PFSK-1 (cell line): ENCODE results near the gene TMC8.

Experiments used
- FOXP2 ChIP-seq: optimal IDR thresholded peaks from 2 replicates; pipeline ENCODE3; 2011; ENCODE audit warnings: borderline replicate concordance, control low read depth, inconsistent platforms; ENCODE audit not compliant: insufficient read depth; ENCODE audit errors: extremely low read length, extremely low read depth
- POLR2AphosphoS5 ChIP-seq: IDR thresholded peaks from 2 replicates; pipeline ENCODE4 v1.6.1; 2012; ENCODE audit warnings: low read depth, mild to moderate bottlenecking, control low read depth, low read length, moderate library complexity
- REST ChIP-seq, 2 experiments: IDR thresholded peaks; 2 replicates each; pipeline versions ENCODE4 v1.6.1 to v1.8.0; 2011 to 2012; ENCODE audit warnings: low read depth in 2 of 2, low read length in 2 of 2, control low read depth in 1 of 2, inconsistent platforms in 1 of 2, mild to moderate bottlenecking in 1 of 2, moderate library complexity in 1 of 2; ENCODE audit not compliant: insufficient read depth in 1 of 2
- SIN3A ChIP-seq: IDR thresholded peaks from 2 replicates; pipeline ENCODE4 v1.6.1; 2012; ENCODE audit warnings: mild to moderate bottlenecking, low read length, moderate library complexity, borderline replicate concordance; ENCODE audit not compliant: insufficient read depth
- TAF1 ChIP-seq: IDR thresholded peaks from 2 replicates; pipeline ENCODE4 v1.6.1; 2012; ENCODE audit warnings: low read length, control low read depth, borderline replicate concordance; ENCODE audit not compliant: insufficient read depth

The TMC8 gene

GRCh38 chr17:78159575-78160158, 29.1 kb downstream of the TMC8 start:
- TF ChIP-seq SIN3A (no peak), POLR2AphosphoS5 (no peak), REST (IDR thresholded peaks at IDR 0.05; ENCODE audit: insufficient read depth in 1 of 2, low read depth in 2 of 2, low read length in 2 of 2) (no peak), TAF1 (no peak), FOXP2 (no peak)

GRCh38 chr17:78163881-78164747, 33.5 kb downstream of the TMC8 start:
- TF ChIP-seq SIN3A: no peak
- TF ChIP-seq TAF1: no peak
- no peak for TF ChIP-seq REST (IDR thresholded peaks at IDR 0.05; ENCODE audit: insufficient read depth in 1 of 2, low read depth in 2 of 2, low read length in 2 of 2)
- no peak for TF ChIP-seq POLR2AphosphoS5
- no peak for TF ChIP-seq FOXP2

- TF ChIP-seq REST (IDR thresholded peaks at IDR 0.05; ENCODE audit: insufficient read depth in 1 of 2, low read depth in 2 of 2, low read length in 2 of 2) (no peak), TAF1 (no peak), SIN3A (no peak), POLR2AphosphoS5 (no peak), FOXP2 (no peak)
Observed at GRCh38 chr17:78164748-78165607, 34.4 kb downstream of the TMC8 start.

GRCh38 chr17:78166416-78166815, 35.8 kb downstream of the TMC8 start:
- TF ChIP-seq FOXP2 (no peak), TAF1 (no peak), POLR2AphosphoS5 (no peak), REST (IDR thresholded peaks at IDR 0.05; ENCODE audit: insufficient read depth in 1 of 2, low read depth in 2 of 2, low read length in 2 of 2) (no peak), SIN3A (no peak)
